Medulla oblongata (tissue), 1 donor: ENCODE results near the gene NALF2.

Experiments
- DNase-seq: peaks from one replicate; pipeline ENCODE4 v3.0.0-alpha.2; 2015; ENCODE audit errors: extremely low spot score

Gene NALF2

GRCh38 chrX:69503782-69504625 is at the start of gene NALF2:
NALF2 (plus strand) TSS chrX:69504326; CDS start chrX:69505283, 957 bp downstream.
- DNase-seq, result peak; percentile 11

DNA sequence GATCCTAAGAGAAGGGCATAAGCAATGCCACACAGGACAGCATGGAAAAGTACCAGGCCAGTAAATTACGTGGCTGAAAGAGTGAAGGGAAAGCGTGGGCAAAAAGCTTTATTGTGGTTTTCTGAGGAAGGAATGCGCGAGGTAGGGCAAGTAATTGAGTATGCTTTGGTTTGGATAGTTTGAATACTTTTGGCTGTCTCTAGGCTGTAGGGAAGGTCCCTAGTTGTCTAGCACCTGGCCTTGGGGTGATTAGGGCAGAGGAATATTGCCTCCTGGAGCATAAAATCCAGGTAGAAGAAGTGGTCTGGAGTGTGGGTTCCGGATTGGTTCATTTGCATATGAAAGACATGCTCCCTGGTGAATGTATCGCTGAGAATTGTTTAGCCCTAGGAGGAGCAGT is 46.4 kb upstream of the NALF2 start:
- DNase-seq, result no peak

GRCh38 chrX:69466546-69466945 is 37.6 kb upstream of the NALF2 start:
- no peak for DNase-seq

DNA sequence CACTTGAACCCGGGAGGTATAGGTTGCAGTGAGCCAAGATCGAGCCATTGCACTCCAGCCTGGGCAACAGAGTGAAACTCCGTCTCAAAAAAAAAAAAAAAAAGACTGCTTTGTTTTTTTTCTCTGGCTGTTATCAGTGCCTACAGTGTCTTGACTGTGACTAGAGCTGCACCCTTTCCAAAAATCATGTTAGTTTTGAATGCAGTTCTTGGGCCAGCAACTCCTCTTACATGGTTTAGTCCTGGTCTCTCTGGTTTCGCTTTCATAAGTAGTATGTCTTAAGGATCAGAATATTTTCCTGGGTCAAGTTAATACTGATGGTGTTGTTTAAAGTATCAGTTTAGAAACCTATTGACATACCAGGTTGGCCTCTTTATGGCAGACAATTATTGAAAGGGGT is 34.2 kb upstream of the NALF2 start:
- no peak for DNase-seq

DNA sequence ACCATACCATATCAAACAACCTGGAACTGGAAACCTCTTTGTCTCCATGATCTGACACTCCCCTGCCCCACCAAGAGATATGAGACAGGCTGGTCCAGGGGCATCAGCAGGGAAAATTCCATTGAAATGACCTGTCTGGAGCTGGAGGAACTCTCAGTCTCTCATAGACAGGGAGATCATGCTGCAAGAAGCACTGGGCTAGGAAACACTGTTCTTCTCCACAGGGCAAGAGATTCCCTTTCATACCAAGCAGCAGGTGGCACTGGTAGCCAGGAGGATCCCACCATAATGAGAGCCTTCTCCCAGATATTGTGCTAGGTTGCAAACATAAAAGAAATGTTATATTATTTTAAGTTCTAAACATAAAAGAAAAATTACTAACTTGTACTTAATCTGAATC is 14.5 kb upstream of the NALF2 start:
- DNase-seq, result no peak

GRCh38 chrX:69493193-69493592 is 10.9 kb upstream of the NALF2 start:
- peak; percentile 6 for DNase-seq

GRCh38 chrX:69493766-69494165 is 10.4 kb upstream of the NALF2 start:
- no peak for DNase-seq

DNA sequence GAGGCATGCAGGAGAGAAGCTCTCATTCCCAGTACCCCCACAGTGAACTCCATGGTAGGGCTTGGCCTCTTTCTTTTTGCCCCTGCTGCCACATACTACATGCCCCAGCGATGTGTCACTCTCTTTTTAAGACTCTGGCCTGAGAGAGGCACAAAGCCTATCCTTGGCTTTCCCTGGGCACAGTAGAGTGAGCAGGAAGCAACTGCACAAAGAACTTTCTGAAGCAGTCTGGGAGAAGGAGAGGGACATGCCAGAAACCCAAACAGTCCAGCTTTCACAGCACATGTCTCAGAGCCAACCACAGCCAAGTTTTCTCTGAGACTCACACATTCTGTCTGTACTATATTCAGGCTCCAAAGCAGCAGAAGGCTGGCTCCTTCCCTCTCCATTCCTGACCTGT is 7.9 kb upstream of the NALF2 start:
- peak; percentile 38 for DNase-seq

DNA sequence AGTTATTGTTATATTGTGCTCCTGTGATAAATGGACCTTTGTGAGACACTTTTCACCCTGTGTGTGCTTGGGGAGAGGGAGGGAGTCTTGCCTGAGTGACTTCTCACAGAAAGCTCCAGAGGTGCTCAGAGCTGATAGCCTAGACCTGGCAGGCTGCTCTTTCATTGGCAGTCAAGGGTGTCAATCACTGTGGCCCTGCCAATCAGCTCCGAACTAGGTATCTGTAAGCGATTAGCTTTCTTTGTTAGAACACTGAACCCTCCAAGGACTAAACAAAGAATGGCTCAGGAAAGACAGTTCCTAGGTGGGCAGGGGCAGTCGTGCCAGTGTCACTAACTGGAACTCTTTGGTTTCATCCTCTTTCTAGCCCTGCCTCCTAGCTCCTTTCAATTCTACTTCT is 2.7 kb upstream of the NALF2 start:
- no peak for DNase-seq

GRCh38 chrX:69503228-69503781 is 821 bp upstream of the NALF2 start:
- peak; percentile 41 for DNase-seq

DNA sequence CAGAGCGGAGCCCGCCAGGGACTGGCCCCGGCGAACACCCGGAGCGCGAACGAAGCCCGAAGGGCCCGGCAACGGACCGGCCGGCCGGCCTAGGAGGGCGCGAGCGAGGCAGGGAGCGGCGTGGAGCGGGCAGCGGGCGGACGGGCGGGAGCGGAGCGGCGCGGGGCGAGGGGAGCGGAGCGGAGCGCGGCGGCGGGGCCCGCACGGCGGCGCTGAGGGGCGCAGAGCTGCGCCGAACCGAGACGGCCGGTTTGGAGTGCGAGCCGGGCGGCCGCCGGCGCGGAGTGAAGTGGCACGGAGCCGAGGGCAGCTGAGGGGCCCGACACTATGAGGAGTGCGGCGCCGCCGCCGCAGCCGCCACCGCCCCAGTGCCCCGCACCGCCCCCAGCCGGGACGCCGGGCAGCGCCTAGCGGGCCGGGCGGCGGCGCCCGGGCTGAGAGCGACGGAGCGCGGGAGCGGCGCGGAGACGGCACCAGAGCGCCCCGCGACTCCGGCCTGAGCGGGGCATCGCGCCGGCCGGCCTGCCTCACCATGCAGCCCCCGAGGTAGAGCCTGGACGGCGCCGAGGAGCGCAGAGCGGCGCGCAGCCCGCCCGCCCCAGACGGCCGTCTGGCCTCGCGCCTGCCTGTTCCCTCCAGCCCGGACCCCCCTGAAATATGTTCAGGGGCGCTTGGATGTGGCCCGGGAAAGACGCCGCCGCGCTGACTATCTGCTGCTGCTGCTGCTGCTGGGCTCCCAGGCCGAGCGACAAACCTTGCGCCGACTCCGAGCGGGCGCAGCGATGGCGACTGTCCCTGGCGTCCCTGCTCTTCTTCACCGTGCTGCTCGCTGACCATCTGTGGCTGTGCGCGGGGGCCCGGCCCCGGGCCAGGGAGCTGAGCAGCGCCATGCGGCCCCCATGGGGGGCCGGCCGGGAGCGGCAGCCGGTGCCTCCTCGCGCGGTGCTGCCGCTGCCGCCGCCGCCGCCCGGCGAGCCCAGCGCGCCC is 793 bp downstream of the NALF2 start:
- DNase-seq, result no peak

- DNase-seq, result no peak
Observed at GRCh38 chrX:69505772-69506616, 1.9 kb downstream of the NALF2 start.

- no peak for DNase-seq
Observed at GRCh38 chrX:69506617-69507499, 2.7 kb downstream of the NALF2 start.

GRCh38 chrX:69507500-69507789 is 3.3 kb downstream of the NALF2 start:
- no peak for DNase-seq

GRCh38 chrX:69508610-69509009 is 4.5 kb downstream of the NALF2 start:
- no peak for DNase-seq

GRCh38 chrX:69510137-69510715 is 6.1 kb downstream of the NALF2 start:
- DNase-seq, result no peak

GRCh38 chrX:69510914-69511513 is 6.9 kb downstream of the NALF2 start:
- no peak for DNase-seq

DNA sequence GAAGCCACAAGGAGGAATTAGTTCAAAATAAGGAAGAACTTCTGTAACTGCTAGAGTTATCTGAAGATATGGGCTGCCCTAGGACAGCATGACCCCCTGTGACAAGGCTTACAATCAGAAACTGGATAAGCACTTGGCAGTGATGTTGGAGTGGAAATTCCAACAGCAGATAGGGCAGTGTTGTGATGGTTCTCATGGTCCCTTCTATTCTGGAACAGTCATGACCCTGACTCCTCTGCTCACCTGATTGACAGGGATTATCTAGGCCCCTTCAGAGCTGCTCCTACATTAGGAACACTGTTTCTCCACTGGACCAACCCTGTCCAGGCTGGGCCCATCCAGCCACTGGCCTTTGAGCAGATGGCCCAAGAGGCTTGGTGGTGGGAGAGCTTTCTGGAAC is 17.9 kb downstream of the NALF2 start:
- no peak for DNase-seq

GRCh38 chrX:69523314-69523713 is 19.2 kb downstream of the NALF2 start:
- DNase-seq, result no peak
